H1 (cell line): Measurements from ENCODE around the gene LCE1F. TPM values are rescaled to one million over a fixed set of nuclear protein-coding genes. Genes with fewer than 3 reads are reported as not detected.

Experiments
- CHD7 ChIP-seq: fragments of 300-600 bp; sonication (generic); IDR thresholded peaks from 2 replicates; pipeline ENCODE4 v1.7.1; 2012; ENCODE audit warnings: low read length, moderate library complexity, mild to moderate bottlenecking, inconsistent platforms; ENCODE audit not compliant: insufficient replicate concordance
- EZH2 ChIP-seq: fragments of 200-600 bp; sonication (generic); IDR thresholded peaks from 2 replicates; pipeline ENCODE4 v1.7.1; 2012; ENCODE audit warnings: low read depth, mild to moderate bottlenecking, moderate library complexity, low read length, inconsistent platforms; ENCODE audit not compliant: severe bottlenecking
- NRF1 ChIP-seq: IDR thresholded peaks from 2 replicates; pipeline ENCODE4 v1.6.1; 2011; ENCODE audit warnings: mild to moderate bottlenecking, low read depth, low read length, improper control_type of control experiment
- SIX5 ChIP-seq: IDR thresholded peaks from 2 replicates; pipeline ENCODE4 v1.6.1; 2011; ENCODE audit warnings: mild to moderate bottlenecking, low read depth, low read length
- ZNF274 ChIP-seq: IDR thresholded peaks from 2 replicates; pipeline ENCODE4 v1.7.0; 2012; ENCODE audit warnings: low read length, borderline replicate concordance; ENCODE audit errors: extremely low read depth
- polyA plus RNA-seq, 7 experiments: library from polyadenylated mRNA; depleted of rRNA in 3 of 7; stranded (reverse) in 5 of 7; unstranded in 2 of 7; fragments of >200 nt in 5 of 7; fragments of 200-250 nt in 2 of 7; gene quantifications; 1 replicate in 5 of 7; 2 replicates in 1 of 7; 4 replicates in 1 of 7; pipeline versions ENCODE4 v1.2.1 to v1.2.3, GENCODE V29; 2011 to 2013; ENCODE audit warnings: missing spikeins in 2 of 7, mixed read lengths in 2 of 7
- total RNA-seq: library from RNA; stranded (reverse); fragmentation: NEBNext Ultra II Directional; extraction: Animal tissue kit (Norgen Biotek cat#: 25700); gene quantifications from 2 replicates; pipeline ENCODE4 v1.2.1, GENCODE V29; 2021

LCE1F gene
- total and polyA plus RNA-seq, 2 of the 8 experiments (the other 6 are each of a cell fraction or from before 2014, with no cell fraction given) = not detected

- TF ChIP-seq CHD7 (no peak), NRF1 (no peak), SIX5 (no peak), ZNF274 (no peak), EZH2 (no peak)
Measured at GRCh38 chr1:152811050-152811449, 36.1 kb downstream of the LCE1F start (continued).
